Liver (tissue), 9 donors: ENCODE results near the gene ZNF547. TPM values are rescaled to one million over a fixed set of nuclear protein-coding genes. Genes with fewer than 3 reads are reported as not detected.

Experiments used
- DNase-seq: peaks from one replicate; pipeline ENCODE4 v3.0.0-alpha.2; 2017; ENCODE audit warnings: low spot score
- H3K27ac ChIP-seq, 2 donors: one replicate each; pipeline ENCODE4 v1.7.0; 2013; ENCODE audit warnings: inconsistent platforms in 2 of 2, low read length in 2 of 2, control low read depth in 1 of 2, low read depth in 1 of 2, mild to moderate bottlenecking in 1 of 2
- H3K27me3 ChIP-seq, 4 donors: one replicate each; pipeline versions ENCODE4 v1.6.1 to v1.7.0; 2013; ENCODE audit warnings: low read length in 3 of 4, inconsistent platforms in 1 of 4, mild to moderate bottlenecking in 1 of 4, moderate library complexity in 1 of 4; ENCODE audit not compliant: control insufficient read depth in 4 of 4, insufficient read depth in 4 of 4
- H3K36me3 ChIP-seq, 4 donors: one replicate each; pipeline versions ENCODE4 v1.6.1 to v1.7.0; 2013; ENCODE audit warnings: low read length in 3 of 4, mild to moderate bottlenecking in 3 of 4, low read depth in 1 of 4, moderate library complexity in 1 of 4; ENCODE audit not compliant: control insufficient read depth in 4 of 4, insufficient read depth in 3 of 4
- H3K4me1 ChIP-seq, 4 donors: one replicate each; pipeline versions ENCODE4 v1.6.1 to v1.7.0; 2013; ENCODE audit warnings: low read length in 3 of 4, mild to moderate bottlenecking in 3 of 4, moderate library complexity in 1 of 4; ENCODE audit not compliant: control insufficient read depth in 4 of 4, insufficient read depth in 4 of 4
- H3K4me3 ChIP-seq, 3 donors: one replicate each; pipeline versions ENCODE4 v1.6.1 to v1.7.0; 2013; ENCODE audit warnings: low read length in 3 of 3, control low read depth in 1 of 3, low read depth in 1 of 3, mild to moderate bottlenecking in 1 of 3
- H3K9ac ChIP-seq, 2 donors: one replicate each; pipeline ENCODE4 v1.7.0; 2013; ENCODE audit warnings: low read length in 2 of 2, mild to moderate bottlenecking in 2 of 2, moderate library complexity in 2 of 2, control low read depth in 1 of 2, low read depth in 1 of 2
- H3K9me3 ChIP-seq, 4 donors: one replicate each; pipeline versions ENCODE4 v1.6.1 to v1.7.0; 2013; ENCODE audit warnings: low read length in 3 of 4; ENCODE audit not compliant: control insufficient read depth in 4 of 4
- ATF3 ChIP-seq: IDR thresholded peaks from 2 replicates; pipeline ENCODE4 v1.6.1; 2016; ENCODE audit warnings: antibody characterized with exemption
- CTCF ChIP-seq: fragments of 150-350 bp; IDR thresholded peaks from 2 replicates; pipeline ENCODE4 v1.5.1; 2017; ENCODE audit warnings: improper control_type of control experiment, low read depth, low read length; ENCODE audit not compliant: missing input control
- EGR1 ChIP-seq, 2 donors: IDR thresholded peaks; 2 replicates each; pipeline ENCODE4 v1.6.1; 2016 to 2018; ENCODE audit warnings: antibody characterized with exemption in 2 of 2, low read depth in 2 of 2
- FOXA1 ChIP-seq: IDR thresholded peaks from 2 replicates; pipeline ENCODE4 v1.6.1; 2016; ENCODE audit warnings: antibody characterized with exemption
- FOXA2 ChIP-seq: IDR thresholded peaks from 2 replicates; pipeline ENCODE4 v1.6.1; 2016; ENCODE audit warnings: antibody characterized with exemption
- GABPA ChIP-seq, 2 donors: IDR thresholded peaks in 1 of 2; conservative IDR thresholded peaks in 1 of 2; 2 replicates each; pipeline ENCODE4 v1.6.1; 2016; ENCODE audit warnings: antibody characterized with exemption in 2 of 2, mild to moderate bottlenecking in 1 of 2, moderate library complexity in 1 of 2
- HNF4A ChIP-seq, 2 donors: conservative IDR thresholded peaks; 2 replicates each; pipeline ENCODE4 v1.6.1; 2016; ENCODE audit warnings: antibody characterized with exemption in 2 of 2, mild to moderate bottlenecking in 2 of 2
- HNF4G ChIP-seq: IDR thresholded peaks from 2 replicates; pipeline ENCODE4 v1.6.1; 2016; ENCODE audit warnings: antibody characterized with exemption
- JUND ChIP-seq, 2 donors: IDR thresholded peaks; 2 replicates each; pipeline ENCODE4 v1.6.1; 2016; ENCODE audit warnings: antibody characterized with exemption in 2 of 2
- MAX ChIP-seq: IDR thresholded peaks from 2 replicates; pipeline ENCODE4 v1.6.1; 2016; ENCODE audit warnings: antibody characterized with exemption
- NR2F2 ChIP-seq: IDR thresholded peaks from 2 replicates; pipeline ENCODE4 v1.6.1; 2016; ENCODE audit warnings: antibody characterized with exemption
- RAD21 ChIP-seq, 2 donors: IDR thresholded peaks; 2 replicates each; pipeline ENCODE4 v1.6.1; 2016; ENCODE audit warnings: antibody characterized with exemption in 2 of 2, mild to moderate bottlenecking in 2 of 2
- REST ChIP-seq: IDR thresholded peaks from 2 replicates; pipeline ENCODE4 v1.6.1; 2016; ENCODE audit warnings: antibody characterized with exemption, mild to moderate bottlenecking
- RXRA ChIP-seq, 2 donors: IDR thresholded peaks; 2 replicates each; pipeline ENCODE4 v1.6.1; 2017 to 2018; ENCODE audit warnings: antibody characterized with exemption in 2 of 2, mild to moderate bottlenecking in 1 of 2
- SP1 ChIP-seq: IDR thresholded peaks from 2 replicates; pipeline ENCODE4 v1.6.1; 2018; ENCODE audit warnings: antibody characterized with exemption, mild to moderate bottlenecking
- TAF1 ChIP-seq: conservative IDR thresholded peaks from 2 replicates; pipeline ENCODE4 v1.6.1; 2016; ENCODE audit warnings: antibody characterized with exemption, mild to moderate bottlenecking
- YY1 ChIP-seq: IDR thresholded peaks from 2 replicates; pipeline ENCODE4 v1.6.1; 2016; ENCODE audit warnings: antibody characterized with exemption, mild to moderate bottlenecking
- ZBTB33 ChIP-seq: IDR thresholded peaks from 2 replicates; pipeline ENCODE4 v1.6.1; 2016; ENCODE audit warnings: antibody characterized with exemption
- WGBS: extraction: QIAGEN DNeasy Blood & Tissue Kit; methylation state at CpG from one replicate; pipeline ENCODE4 v1.1.7; 2013; 5-methylcytosine and 5-hydroxymethylcytosine counted together
- polyA plus RNA-seq, 2 donors: library from polyadenylated mRNA; stranded (reverse) in 1 of 2; unstranded in 1 of 2; fragments of 200-250 nt in 1 of 2; fragments of >200 nt in 1 of 2; fragmentation: Nextera tagmentation in 1 of 2; extraction: Ambion mirVana in 1 of 2; gene quantifications; one replicate each; pipeline versions ENCODE4 v1.2.1 to v1.2.3, GENCODE V29; 2013 to 2015
- total RNA-seq, 2 donors: library from RNA; depleted of rRNA; stranded (reverse); fragments of >200 nt; gene quantifications; one replicate each; pipeline ENCODE4 v1.2.3, GENCODE V29; 2014
- donor health status: healthy.
- donor health status: healthy.
- donor health status: healthy.
- donor health status: healthy.
- donor health status: healthy.

Gene ZNF547
- total and polyA plus RNA-seq, 4 donors: 0.22 to 1.8 (median 1.0) TPM

GRCh38 chr19:57338877-57339276 lies 24.5 kb upstream of the ZNF547 start (continued):
- no peak for TF ChIP-seq REST
- no peak for TF ChIP-seq GABPA (IDR thresholded peaks at IDR 0.05 in 1 of 2, conservative IDR thresholded peaks at IDR 0.05 in 1 of 2)
- no peak for TF ChIP-seq TAF1
- no peak for TF ChIP-seq HNF4A (conservative IDR thresholded peaks at IDR 0.05)
- TF ChIP-seq ZBTB33: no peak

GRCh38 chr19:57342582-57342981 lies 20.8 kb upstream of the ZNF547 start:
- peaks cover 0 to 3% (median 0%) of the 10 kb centered on the region in 4 donors for H3K27me3 ChIP-seq
- no peak overlapping the region for H3K9ac ChIP-seq
- no peak overlapping the region for H3K4me3 ChIP-seq
- WGBS: 70% methylated on average over 6 of the region's 6 CpGs
- no peaks in the 10 kb centered on the region for H3K4me1 ChIP-seq
- no peak for DNase-seq
- H3K9me3 ChIP-seq: peaks cover 0 to 10% (median 5%) of the 10 kb centered on the region in 4 donors
- no peaks in the 10 kb centered on the region for H3K36me3 ChIP-seq
- no peak overlapping the region for H3K27ac ChIP-seq
- TF ChIP-seq GABPA (IDR thresholded peaks at IDR 0.05 in 1 of 2, conservative IDR thresholded peaks at IDR 0.05 in 1 of 2) (no peak), SP1 (no peak), YY1 (no peak), REST (no peak), ZBTB33 (no peak), HNF4A (conservative IDR thresholded peaks at IDR 0.05) (no peak), ATF3 (no peak), FOXA1 (no peak), TAF1 (no peak), RXRA (IDR thresholded peaks at IDR 0.05) (no peak), NR2F2 (no peak), JUND (IDR thresholded peaks at IDR 0.05) (no peak), FOXA2 (no peak), CTCF (no peak), HNF4G (no peak), RAD21 (IDR thresholded peaks at IDR 0.05) (no peak), EGR1 (IDR thresholded peaks at IDR 0.05; ENCODE audit: low read depth in 2 of 2) (no peak), MAX (no peak)
